HL-60 (cell line): ENCODE measurements around the gene MYG1.
A peak's percentile ranks its signal among the peaks of the same experiment; 100 is the strongest.

Experiments
- DNase-seq, 2 experiments: peaks; one replicate each; pipeline ENCODE4 v3.0.0-alpha.2; 2010 to 2020; ENCODE audit warnings: low read depth in 1 of 2, low spot score in 1 of 2
- H3K27ac ChIP-seq: fragments of 250-450 bp; sonication (Bioruptor Pico); replicated peaks from 2 replicates; pipeline ENCODE4 v1.5.1; 2020; ENCODE audit warnings: mild to moderate bottlenecking, moderate library complexity
- H3K27me3 ChIP-seq: fragments of 250-450 bp; sonication (Bioruptor Pico); 2 replicates; pipeline ENCODE4 v1.5.1; 2021; ENCODE audit warnings: mild to moderate bottlenecking, moderate library complexity; ENCODE audit not compliant: insufficient read depth, poor library complexity, severe bottlenecking
- H3K4me3 ChIP-seq: replicated peaks from 2 replicates; pipeline ENCODE4 v1.5.1; 2011; ENCODE audit warnings: mild to moderate bottlenecking, control low read depth, low read length; ENCODE audit not compliant: insufficient read depth
- GABPA ChIP-seq: IDR thresholded peaks from 2 replicates; pipeline ENCODE4 v1.6.1; 2012; ENCODE audit warnings: low read depth
- POLR2AphosphoS5 ChIP-seq: IDR thresholded peaks from 2 replicates; pipeline ENCODE4 v1.6.1; 2012; ENCODE audit warnings: low read depth
- SPI1 ChIP-seq: IDR thresholded peaks from 2 replicates; pipeline ENCODE4 v1.6.1; 2012; ENCODE audit warnings: low read depth, mild to moderate bottlenecking, borderline replicate concordance
- TF ChIP-seq, protein P1 (sequence below): IDR thresholded peaks from 2 replicates; pipeline ENCODE4 v1.6.1; 2012; ENCODE audit warnings: low read depth; ENCODE audit not compliant: insufficient replicate concordance
- TF ChIP-seq, protein P2 (sequence below): IDR thresholded peaks from one replicate; pipeline ENCODE4 v1.5.1; 2011; ENCODE audit warnings: low read length, control low read depth, inconsistent platforms; ENCODE audit not compliant: insufficient read depth

MYG1 gene

DNA sequence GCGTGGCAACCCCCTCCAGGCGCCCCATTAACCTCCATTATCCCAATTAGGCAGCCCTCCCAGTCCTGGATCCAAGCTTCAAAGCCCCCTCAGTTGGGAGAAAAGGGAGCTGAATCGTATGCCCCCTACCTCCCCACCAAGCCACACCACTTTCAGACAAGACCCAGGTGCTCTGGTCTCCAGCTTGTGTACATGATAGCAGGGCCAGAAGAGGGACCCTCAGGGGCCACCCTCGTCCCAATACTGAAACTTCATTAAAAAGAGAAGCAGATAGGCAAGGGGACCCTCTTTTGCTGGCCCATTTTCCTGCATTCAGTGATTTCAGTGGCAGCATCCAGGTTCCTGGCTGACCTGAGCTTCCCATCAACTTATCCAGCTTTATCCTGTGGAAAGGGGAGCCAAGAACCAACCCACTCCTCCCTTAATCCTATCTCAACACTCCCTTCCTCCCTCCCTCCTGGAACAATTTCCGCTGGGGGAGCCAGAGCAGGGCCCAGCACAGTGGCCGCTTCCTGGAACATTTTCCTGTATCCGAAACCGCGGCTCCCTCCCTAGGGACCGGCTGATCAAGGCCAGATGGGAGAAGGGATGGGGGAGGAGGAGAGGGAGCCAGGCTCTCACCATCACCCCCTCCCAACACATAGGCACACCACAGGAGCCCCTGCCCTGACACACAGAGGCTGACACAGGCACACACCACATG, 46.1 kb downstream of the MYG1 start:
- Histone ChIP-seq H3K4me3 (no peak overlapping the region), H3K27ac (no peak overlapping the region), H3K27me3 (no peaks in the 10 kb centered on the region)
- no peak for DNase-seq
- TF ChIP-seq GABPA (no peak), SPI1 (no peak), POLR2AphosphoS5 (no peak)
- TF ChIP-seq, protein P1, sequence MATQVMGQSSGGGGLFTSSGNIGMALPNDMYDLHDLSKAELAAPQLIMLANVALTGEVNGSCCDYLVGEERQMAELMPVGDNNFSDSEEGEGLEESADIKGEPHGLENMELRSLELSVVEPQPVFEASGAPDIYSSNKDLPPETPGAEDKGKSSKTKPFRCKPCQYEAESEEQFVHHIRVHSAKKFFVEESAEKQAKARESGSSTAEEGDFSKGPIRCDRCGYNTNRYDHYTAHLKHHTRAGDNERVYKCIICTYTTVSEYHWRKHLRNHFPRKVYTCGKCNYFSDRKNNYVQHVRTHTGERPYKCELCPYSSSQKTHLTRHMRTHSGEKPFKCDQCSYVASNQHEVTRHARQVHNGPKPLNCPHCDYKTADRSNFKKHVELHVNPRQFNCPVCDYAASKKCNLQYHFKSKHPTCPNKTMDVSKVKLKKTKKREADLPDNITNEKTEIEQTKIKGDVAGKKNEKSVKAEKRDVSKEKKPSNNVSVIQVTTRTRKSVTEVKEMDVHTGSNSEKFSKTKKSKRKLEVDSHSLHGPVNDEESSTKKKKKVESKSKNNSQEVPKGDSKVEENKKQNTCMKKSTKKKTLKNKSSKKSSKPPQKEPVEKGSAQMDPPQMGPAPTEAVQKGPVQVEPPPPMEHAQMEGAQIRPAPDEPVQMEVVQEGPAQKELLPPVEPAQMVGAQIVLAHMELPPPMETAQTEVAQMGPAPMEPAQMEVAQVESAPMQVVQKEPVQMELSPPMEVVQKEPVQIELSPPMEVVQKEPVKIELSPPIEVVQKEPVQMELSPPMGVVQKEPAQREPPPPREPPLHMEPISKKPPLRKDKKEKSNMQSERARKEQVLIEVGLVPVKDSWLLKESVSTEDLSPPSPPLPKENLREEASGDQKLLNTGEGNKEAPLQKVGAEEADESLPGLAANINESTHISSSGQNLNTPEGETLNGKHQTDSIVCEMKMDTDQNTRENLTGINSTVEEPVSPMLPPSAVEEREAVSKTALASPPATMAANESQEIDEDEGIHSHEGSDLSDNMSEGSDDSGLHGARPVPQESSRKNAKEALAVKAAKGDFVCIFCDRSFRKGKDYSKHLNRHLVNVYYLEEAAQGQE: no peak
- TF ChIP-seq, protein P2, sequence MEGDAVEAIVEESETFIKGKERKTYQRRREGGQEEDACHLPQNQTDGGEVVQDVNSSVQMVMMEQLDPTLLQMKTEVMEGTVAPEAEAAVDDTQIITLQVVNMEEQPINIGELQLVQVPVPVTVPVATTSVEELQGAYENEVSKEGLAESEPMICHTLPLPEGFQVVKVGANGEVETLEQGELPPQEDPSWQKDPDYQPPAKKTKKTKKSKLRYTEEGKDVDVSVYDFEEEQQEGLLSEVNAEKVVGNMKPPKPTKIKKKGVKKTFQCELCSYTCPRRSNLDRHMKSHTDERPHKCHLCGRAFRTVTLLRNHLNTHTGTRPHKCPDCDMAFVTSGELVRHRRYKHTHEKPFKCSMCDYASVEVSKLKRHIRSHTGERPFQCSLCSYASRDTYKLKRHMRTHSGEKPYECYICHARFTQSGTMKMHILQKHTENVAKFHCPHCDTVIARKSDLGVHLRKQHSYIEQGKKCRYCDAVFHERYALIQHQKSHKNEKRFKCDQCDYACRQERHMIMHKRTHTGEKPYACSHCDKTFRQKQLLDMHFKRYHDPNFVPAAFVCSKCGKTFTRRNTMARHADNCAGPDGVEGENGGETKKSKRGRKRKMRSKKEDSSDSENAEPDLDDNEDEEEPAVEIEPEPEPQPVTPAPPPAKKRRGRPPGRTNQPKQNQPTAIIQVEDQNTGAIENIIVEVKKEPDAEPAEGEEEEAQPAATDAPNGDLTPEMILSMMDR: no peak

DNA sequence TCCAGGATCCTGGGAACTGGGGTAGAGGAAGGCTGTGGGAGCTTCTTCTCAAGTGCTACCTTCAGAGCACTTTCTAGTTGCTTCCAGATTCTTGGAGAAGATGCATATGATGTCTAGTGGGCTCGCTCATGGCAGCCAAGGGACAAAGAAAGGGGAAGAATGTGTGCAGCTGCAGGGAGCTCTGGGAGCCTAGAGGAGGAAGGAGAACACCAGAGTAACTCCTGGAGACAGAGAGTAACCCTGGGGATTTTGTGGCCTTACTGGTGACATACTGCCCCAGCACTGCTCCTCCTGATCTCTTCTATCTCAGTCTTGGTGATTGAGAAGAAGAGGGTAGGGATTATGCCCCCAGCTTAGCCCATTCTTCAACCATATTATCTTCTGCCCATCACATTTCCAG, 47.0 kb downstream of the MYG1 start:
- no peak overlapping the region for H3K27ac ChIP-seq
- no peaks in the 10 kb centered on the region for H3K27me3 ChIP-seq
- no peak overlapping the region for H3K4me3 ChIP-seq
- no peak for TF ChIP-seq GABPA
- TF ChIP-seq, protein P2: no peak
- TF ChIP-seq, protein P1: no peak
- TF ChIP-seq POLR2AphosphoS5: no peak
- no peak for TF ChIP-seq SPI1
- peak in 1 of 2 experiments; percentile 48 for DNase-seq

DNA sequence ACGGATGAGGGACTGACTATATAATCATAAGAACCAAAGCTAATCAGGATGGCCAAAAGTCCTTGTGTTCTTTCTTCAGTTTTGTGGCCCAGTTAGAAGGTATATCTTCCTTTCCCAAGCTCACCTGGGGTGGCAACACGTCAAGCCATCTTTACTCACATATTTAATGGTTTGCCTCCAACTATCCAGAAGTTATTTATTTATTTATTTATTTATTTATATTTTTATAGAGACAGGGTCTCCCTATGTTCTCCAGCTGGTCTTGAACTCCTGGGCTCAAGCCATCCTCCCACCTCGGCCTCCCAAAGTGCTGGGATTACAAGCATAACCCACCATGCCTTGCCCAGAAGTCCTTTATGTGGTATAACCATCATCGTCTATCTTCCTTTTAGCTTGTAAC, 48.4 kb downstream of the MYG1 start:
- H3K27ac ChIP-seq: no peak overlapping the region
- no peaks in the 10 kb centered on the region for H3K27me3 ChIP-seq
- TF ChIP-seq, protein P2: no peak
- TF ChIP-seq POLR2AphosphoS5 (no peak), SPI1 (no peak), GABPA (no peak)
- TF ChIP-seq, protein P1: no peak
- no peak overlapping the region for H3K4me3 ChIP-seq
- DNase-seq: no peak
